Superior temporal gyrus (tissue), 1 donor: ENCODE measurements around the gene TPRG1L.

Experiments used
- DNase-seq: peaks from one replicate; pipeline ENCODE4 v3.0.0-alpha.2; 2016; ENCODE audit errors: extremely low spot score

The TPRG1L gene

GRCh38 chr1:3645247-3645646 lies 20.4 kb downstream of the TPRG1L start:
- no peak for DNase-seq

DNA sequence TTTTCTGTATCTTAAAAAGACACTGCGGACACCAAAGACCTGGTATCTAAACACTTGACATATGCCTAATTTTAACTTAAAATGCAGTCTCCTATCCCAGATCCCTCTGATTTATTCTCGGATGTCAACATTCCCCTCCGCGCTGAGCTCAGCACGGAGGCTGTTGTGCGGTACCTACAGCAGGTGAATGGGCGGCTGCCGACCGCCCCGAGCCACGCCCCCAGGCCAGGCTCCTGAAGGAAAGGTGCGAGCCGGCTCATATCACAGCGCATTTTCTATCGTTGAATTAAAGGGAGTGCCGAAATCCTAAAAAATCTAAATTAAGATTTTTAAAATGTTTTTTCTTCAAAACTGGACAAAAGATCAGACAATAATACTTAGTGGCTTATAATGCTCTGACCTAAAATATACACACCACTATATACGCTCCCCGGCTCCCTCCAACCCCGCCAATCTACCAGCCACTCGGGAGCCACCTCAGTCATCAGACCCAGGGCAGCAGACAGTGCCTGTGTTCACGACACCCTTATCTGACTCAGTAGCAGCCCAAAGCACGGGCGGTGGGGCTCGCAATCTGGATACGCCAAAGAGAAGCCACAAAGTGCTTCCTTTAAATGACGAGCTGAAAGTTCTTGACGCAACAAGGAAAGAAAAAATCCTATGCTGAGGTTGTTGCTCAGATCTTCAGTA lies 21.0 kb downstream of the TPRG1L start:
- no peak for DNase-seq

DNA sequence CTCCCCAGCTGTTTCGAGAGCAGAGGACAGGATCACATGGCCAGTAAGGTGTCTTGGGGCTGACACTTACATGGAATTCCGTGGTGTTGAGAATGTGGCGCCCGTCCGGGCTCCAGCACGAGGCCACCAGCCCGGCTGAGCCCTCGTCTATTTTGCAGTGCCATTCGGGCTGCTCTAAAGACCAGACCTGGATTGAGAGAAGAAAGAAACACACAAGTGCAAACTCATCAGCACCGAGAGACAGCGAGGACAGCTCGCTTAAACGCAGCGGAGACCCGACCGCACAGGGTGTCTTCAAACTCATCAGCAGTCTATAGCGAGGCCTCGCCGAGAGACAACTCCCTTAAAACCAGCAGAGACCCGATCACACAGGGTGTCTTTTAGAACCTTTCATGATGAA lies 21.8 kb downstream of the TPRG1L start:
- no peak for DNase-seq

GRCh38 chr1:3649342-3650247 lies 24.8 kb downstream of the TPRG1L start, which contains the start of gene WRAP73:
Gene WRAP73 (minus strand): TSS chr1:3650103. CDS start chr1:3649999, 104 bp downstream.
- peak; percentile 95 for DNase-seq

GRCh38 chr1:3650248-3651025 lies 25.6 kb downstream of the TPRG1L start:
- DNase-seq, result no peak

DNA sequence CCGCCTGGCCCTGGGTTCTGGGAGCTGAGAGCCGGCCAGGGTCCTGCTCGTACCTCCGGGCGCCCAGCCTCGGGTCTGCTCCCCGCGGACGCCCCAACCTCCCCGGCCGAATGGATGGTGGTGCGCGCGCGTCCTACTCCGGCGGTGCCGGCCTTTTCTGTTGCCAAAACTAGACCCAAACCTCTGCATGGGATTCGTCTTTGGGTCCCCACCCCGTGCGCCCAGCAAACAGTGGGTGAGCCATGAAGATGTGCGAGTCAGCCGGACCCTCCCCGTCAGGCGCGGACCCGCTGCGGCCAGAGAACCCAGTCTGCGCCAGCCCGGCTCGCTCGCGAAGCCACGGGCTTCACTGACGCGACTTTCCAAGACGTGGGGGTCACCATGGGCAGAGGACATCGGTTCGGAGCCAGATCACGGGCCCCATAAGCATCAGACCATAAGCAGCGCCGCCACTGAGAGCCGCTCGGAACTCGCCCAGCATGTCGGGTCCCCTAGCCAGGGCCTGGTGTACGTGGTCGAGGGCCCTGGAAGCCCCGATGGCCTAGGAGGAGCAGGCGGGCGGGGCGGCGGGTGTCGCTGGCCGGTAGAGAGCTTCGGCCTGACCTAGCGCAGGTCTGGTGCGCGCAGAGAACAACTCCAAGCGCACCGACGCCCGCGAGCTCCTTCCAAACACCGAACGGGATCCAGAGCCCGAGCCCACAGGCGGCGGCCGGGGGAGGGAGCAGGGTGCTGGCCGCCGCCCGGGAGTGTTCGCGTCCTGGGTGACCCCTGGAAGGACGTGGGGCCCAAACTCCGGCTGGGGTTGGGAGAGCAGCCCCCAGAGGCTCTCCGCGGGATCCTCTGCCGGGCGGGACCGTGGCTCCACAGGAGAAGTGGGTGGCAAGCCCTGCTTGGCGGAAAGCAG lies 26.5 kb downstream of the TPRG1L start:
- no peak for DNase-seq

DNA sequence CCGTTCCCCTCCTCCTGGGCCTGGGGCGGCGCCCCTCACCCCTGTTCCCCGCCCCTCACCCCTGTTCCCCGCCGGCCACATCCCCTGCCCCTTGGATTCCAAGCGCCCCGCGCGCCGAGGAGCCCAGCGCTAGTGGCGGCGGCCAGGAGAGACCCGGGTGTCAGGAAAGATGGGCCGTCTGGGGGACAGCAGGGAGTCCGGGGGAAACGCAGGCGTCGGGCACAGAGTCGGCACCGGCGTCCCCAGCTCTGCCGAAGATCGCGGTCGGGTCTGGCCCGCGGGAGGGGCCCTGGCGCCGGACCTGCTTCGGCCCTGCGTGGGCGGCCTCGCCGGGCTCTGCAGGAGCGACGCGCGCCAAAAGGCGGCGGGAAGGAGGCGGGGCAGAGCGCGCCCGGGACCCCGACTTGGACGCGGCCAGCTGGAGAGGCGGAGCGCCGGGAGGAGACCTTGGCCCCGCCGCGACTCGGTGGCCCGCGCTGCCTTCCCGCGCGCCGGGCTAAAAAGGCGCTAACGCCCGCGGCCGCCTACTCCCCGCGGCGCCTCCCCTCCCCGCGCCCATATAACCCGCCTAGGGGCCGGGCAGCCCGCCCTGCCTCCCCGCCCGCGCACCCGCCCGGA lies 27.2 kb downstream of the TPRG1L start, which contains the start of gene TP73:
TP73 (plus strand) TSS at position 587 of the 618 bp plus-strand sequence. CDS start 29,850 bp downstream, outside the sequence.
- DNase-seq, result no peak

DNA sequence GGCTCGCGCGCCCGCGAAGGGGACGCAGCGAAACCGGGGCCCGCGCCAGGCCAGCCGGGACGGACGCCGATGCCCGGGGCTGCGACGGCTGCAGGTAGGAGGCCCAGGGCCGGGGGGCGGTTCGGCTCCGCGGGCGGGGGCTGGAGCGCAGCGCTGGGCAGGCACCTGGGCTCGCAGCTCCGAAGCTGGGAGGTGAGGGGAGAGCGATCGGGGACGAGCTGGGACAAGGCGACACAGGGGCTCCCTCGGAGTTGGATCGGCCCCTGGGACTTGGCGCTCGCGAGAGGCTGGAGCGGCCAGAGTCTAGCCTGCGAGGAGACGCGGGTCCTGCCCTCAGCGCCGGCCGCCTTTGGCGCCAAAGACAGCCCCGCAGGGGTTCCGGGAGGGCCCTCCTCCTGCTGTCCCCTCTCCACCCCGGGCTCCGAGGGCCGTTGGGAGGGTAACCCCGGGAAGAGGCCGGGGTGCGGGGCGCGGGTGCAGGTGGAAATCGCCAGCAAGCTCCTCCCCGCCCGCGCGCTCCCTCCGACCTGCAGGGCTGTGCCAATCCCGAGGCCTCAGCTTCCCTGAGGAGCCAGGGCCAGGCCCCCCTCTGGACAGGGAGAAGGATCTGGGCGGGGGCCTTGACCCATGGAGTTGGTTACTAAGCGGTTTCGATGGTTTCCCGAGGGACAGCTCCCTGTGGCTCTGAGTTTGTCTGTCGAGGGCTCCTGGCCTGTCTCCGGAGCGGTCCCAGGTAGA lies 27.9 kb downstream of the TPRG1L start:
- DNase-seq, result no peak

DNA sequence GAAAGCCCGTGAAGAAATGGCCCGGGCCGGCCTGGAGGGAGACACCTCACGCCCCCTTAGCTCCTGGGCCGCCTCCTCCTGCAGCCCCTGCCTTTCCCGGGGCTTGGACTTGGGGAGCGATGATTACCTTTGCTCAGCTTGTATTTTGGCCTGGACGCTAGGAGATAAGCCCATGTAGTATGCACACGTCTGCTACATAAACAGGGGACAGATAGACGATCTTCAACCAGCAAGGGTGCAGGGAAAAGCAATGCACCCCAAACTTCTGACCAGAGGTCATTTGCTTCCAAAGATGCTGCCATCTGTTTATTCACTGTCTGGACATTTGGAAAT lies 28.4 kb downstream of the TPRG1L start:
- no peak for DNase-seq

DNA sequence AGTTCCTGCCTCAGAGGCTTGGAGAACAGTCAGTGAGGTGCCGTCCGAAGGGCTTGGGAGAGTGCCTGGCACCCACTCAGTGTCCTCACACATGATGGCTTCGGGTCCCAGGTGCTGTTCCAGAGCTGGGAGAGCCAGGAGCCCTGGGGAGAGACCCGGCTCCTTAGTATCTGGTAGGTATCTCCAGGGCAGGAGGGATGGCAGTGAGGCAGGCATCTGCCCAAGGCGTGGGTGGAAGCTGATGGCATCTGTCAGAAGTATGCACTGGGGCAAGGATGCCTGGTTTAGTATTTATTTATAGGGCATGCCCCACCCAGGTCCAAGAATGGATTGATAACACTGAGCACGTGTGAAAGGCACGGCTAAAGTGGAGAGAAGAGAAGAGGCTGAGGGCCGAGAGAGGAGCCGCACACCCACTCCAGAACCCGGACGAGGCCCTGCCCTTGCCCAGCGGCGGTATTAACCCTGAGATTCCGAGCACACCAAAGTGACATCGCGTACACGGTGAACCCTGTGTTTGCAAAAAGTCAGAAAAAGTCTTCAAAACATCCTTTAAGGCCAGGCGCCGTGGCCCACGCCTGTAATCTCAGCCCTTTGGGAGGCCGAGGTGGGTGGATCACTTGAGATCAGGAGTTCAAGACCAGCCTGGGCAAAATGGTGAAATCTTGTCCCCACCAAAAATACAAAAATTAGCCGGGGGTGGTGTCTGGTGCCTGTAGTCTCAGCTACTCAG lies 29.9 kb downstream of the TPRG1L start:
- no peak for DNase-seq

DNA sequence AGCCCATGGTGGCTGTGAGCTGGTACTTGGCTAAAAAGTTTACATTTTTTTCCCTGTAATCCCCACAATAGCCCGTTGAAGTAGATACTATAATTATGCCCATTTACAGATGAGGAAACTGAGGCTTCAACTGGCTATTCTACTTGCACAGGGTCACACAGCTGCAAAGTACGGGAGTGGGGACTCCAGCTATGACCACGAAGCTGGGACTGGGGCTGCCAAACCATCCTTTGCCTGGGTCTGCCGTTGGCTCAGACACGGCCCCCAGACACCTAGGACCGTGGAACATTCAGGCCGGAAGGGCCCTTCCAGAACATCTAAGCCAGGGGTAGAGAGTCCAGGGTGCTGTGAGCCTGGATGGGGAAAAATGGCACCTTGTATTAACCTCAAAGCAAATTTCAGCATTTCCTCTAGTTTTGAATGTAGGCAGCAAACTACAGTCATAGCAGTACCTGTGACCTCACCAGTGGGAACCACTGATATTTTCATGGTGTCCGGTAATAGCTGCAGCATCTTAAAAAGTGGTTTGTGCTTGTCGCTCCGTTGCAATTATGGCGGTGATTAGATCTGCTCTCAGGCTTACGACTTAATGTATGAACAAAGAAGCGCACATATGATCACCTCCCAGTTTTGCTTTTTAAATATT lies 31.8 kb downstream of the TPRG1L start:
- DNase-seq, result no peak

DNA sequence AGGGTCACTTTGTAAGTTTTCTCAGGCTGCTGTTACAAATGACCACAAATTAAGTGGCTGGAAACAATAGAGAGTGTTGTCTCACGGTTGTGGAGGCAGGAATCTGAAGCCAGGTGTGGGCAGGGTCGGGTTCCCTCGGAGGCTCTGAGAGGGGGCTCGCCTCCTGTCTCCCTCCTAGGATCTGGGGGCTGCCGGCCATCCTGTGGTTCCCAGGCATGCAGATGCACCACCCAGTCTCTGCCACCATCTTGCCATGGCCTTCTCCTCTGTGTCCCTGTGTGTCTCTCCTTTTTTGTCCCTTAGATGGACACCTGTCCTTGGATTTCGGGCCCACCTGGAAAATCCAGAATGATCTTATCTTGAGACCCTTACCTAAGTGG lies 32.3 kb downstream of the TPRG1L start:
- DNase-seq, result no peak

GRCh38 chr1:3657578-3658230 lies 32.9 kb downstream of the TPRG1L start:
- no peak for DNase-seq

GRCh38 chr1:3658231-3658615 lies 33.4 kb downstream of the TPRG1L start:
- DNase-seq, result no peak

GRCh38 chr1:3659093-3659492 lies 34.3 kb downstream of the TPRG1L start:
- no peak for DNase-seq

DNA sequence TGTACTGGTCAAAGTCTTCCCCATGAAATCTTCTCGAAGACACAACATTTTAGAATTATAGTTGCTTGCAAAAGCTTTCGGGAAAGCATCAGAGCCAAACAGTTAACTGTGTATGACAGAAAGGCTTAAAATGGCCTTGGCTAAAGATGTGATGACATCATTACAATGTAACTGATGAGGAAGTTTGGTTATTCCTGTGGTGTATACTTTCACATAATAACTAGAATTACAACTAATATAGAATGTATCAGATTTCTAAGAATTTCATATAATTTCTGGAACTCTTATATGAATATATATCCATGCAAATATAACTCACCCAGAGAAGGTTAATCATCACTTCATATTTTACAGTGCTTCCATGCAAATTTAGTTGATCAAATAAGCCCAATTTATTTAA lies 35.9 kb downstream of the TPRG1L start:
- DNase-seq, result no peak

- DNase-seq, result no peak
Measured at GRCh38 chr1:3661631-3662030, 36.8 kb downstream of the TPRG1L start.

DNA sequence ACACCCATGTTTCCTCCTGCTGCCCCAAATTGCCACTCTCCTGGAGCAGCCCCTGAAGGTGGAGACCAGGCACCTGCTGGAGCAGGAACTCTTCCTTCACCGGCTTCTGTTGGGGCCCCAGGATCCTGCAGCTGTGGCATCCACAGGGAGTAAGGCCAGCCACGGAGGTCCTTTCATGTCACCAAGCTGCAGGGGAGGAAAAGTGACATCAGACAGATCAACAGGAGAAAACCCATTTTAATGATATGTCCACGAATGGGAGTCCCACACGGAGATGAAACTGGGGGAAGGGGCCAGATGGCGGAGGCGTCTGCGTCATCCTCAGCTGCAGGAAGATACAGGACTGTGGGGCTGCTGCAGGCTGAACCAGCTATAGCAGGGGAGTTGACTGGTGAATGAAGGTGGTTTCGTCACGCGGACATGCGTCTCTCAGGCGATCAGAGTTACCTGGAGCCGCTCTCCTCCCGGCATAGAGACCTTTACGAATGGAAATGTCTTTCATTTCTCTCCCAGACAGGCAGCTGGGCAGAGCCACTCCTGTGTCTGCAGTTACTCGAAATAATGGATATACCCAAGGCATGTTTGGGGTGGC lies 37.4 kb downstream of the TPRG1L start:
- no peak for DNase-seq
